Neutrophil (primary cell): ENCODE measurements around the gene ARHGAP23.
"Not testable (repeated sequence)": the region's sequence is repeated elsewhere in the genome, so short reads cannot be mapped to it uniquely, and the experiment has no call there.

Experiments used
- H3K27ac ChIP-seq: fragments of 200-600 bp; sonication (generic); 2 replicates; pipeline ENCODE4 v1.5.1; 2016; ENCODE audit warnings: mild to moderate bottlenecking, moderate library complexity
- H3K27me3 ChIP-seq: fragments of 200-600 bp; sonication (generic); 2 replicates; pipeline ENCODE4 v1.6.0; 2016; ENCODE audit warnings: mild to moderate bottlenecking
- H3K36me3 ChIP-seq: fragments of 200-600 bp; sonication (generic); 2 replicates; pipeline ENCODE4 v1.5.1; 2017
- H3K4me1 ChIP-seq, 2 experiments: fragments of 200-600 bp in 1 of 2; sonication (generic) in 1 of 2; 1 replicate in 1 of 2; 2 replicates in 1 of 2; pipeline versions ENCODE4 v1.5.1 to v1.6.1; 2013 to 2016; ENCODE audit warnings: low read depth in 1 of 2, low read length in 1 of 2, mild to moderate bottlenecking in 1 of 2, moderate library complexity in 1 of 2; ENCODE audit not compliant: control insufficient read depth in 1 of 2, insufficient read depth in 1 of 2
- H3K4me3 ChIP-seq, 2 experiments: fragments of 200-600 bp in 1 of 2; sonication (generic) in 1 of 2; 1 replicate in 1 of 2; 2 replicates in 1 of 2; pipeline ENCODE4 v1.5.1; 2013 to 2016; ENCODE audit warnings: low read depth in 1 of 2, low read length in 1 of 2, mild to moderate bottlenecking in 1 of 2, moderate library complexity in 1 of 2
- H3K9me3 ChIP-seq: fragments of 200-600 bp; sonication (generic); 2 replicates; pipeline ENCODE4 v1.5.1; 2016
- TF ChIP-seq, protein P1 (sequence below): fragments of 200-600 bp; sonication (generic); IDR thresholded peaks from 2 replicates; pipeline ENCODE4 v1.5.1; 2016; ENCODE audit warnings: antibody characterized with exemption

Gene ARHGAP23

DNA sequence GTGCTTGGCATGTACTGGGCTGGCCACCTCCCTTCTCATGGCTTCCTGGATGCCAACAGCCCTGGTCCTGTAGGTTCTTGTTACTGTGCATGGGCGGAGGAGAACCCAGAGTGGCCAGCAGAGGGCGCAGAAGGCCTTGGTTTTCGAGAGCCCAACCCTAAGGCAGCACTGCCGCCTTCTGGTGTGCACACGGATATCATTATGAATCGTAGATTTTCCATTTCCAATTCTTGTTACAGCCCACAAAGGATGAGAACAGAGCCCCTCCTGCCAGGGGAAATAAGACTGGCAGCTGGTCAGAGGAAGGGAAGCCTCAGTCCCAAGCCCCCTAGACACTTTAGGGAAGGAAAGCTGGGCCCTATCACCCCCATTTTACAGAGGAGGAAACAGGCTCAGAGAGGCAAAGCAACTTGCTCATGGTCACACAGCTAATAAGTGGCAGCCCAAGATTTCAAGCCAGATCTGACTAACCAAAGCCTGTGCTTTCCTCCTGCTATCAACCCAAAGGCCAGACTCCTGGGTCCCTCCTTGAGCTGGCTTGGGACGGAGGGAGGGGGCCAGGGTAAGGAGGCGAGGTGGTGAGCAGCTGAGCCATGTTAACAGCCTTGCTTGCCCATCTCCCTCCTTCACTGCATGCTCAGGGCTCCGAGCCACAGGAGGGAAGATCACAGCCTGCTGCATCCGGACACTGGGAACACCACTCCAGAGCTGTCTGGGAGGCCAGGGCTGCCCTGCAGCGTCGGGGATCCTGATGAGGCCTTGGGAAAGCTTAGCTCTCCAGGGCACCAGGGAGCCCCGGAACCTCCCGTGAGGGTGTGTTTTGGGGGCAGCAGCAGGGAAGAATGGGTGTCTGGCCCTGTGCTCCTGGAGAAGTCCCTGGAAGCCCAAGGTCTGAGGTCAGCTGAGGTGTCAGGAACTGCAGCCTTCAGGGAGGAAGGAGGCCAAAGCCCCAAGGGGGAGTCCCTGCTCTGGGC lies 64.1 kb downstream of the ARHGAP23 start:
- TF ChIP-seq, protein P1, sequence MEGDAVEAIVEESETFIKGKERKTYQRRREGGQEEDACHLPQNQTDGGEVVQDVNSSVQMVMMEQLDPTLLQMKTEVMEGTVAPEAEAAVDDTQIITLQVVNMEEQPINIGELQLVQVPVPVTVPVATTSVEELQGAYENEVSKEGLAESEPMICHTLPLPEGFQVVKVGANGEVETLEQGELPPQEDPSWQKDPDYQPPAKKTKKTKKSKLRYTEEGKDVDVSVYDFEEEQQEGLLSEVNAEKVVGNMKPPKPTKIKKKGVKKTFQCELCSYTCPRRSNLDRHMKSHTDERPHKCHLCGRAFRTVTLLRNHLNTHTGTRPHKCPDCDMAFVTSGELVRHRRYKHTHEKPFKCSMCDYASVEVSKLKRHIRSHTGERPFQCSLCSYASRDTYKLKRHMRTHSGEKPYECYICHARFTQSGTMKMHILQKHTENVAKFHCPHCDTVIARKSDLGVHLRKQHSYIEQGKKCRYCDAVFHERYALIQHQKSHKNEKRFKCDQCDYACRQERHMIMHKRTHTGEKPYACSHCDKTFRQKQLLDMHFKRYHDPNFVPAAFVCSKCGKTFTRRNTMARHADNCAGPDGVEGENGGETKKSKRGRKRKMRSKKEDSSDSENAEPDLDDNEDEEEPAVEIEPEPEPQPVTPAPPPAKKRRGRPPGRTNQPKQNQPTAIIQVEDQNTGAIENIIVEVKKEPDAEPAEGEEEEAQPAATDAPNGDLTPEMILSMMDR, result peak; percentile 43
- not testable (repeated sequence) for H3K36me3 ChIP-seq, H3K27ac ChIP-seq

DNA sequence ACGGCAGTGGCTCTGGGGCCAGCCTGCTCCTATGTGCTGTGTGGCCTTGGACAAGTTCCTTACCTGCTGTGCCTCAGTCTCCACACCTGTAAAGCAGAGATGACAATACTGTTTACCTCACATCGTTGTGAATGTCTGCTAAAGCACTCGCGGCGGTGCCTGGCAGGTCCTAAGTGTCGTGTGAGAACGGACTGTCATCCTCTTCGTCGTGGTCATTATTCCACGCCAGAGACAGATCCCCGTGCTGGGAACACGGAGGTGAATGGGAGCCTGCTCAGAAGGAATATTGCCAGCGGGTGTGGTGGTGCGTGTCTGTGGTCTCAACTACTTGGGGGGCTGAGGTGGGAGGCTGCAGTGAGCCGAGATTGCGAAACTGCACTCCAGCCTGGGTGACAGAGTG lies 65.9 kb downstream of the ARHGAP23 start:
- H3K27me3 ChIP-seq, H3K9me3 ChIP-seq, H3K36me3 ChIP-seq, H3K27ac ChIP-seq, H3K4me3 ChIP-seq, H3K4me1 ChIP-seq: not testable (repeated sequence)

More for the DNA sequence above, 64.1 kb downstream of the ARHGAP23 start:
- H3K4me3 ChIP-seq, H3K27me3 ChIP-seq, H3K4me1 ChIP-seq, H3K9me3 ChIP-seq: not testable (repeated sequence)

DNA sequence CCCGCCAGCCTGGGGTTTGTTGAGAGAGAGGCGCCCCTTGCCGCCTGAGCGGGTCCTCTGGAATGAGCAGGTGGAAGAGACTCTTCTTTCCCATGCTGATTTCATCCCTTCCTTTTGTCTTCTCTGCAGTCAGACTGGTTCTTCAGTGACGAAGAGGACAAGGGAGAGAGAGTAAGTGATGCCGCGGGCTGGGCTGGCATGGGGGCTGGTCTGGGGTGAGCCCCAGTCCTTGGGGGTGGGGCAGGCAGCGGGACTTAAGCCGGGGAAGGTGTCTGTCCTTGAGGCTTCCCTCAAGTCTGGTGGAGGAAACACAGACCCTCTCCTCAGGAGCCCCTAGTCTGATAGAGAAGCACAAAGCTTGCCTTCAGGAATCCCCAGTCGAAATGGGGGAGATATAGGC lies 69.4 kb downstream of the ARHGAP23 start:
- not testable (repeated sequence) for H3K27me3 ChIP-seq, H3K36me3 ChIP-seq, H3K4me1 ChIP-seq, H3K27ac ChIP-seq, H3K4me3 ChIP-seq, H3K9me3 ChIP-seq

DNA sequence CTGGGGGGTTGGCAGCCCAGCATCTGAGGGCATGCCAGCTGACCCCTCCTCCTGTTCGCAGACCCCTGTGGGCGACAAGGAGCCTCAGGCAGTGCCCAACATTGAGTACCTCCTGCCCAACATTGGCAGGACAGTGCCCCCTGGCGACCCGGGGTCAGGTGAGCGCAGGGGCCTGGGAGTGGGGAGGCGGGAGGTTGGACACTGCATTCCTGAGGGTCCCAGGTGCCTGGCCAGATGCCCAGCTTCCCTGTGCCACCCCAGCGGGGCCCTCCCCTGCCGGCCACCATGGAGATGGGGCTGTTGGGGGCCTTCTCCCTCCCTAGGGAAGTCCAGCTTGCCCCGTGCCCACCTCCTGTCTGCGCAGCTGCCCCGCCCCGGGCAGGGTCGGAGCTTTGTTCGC lies 70.1 kb downstream of the ARHGAP23 start:
- no peaks in the 10 kb centered on the region for H3K4me1 ChIP-seq
- TF ChIP-seq, protein P1, result no peak
- no peaks in the 10 kb centered on the region for H3K9me3 ChIP-seq
- H3K36me3 ChIP-seq, result no peaks in the 10 kb centered on the region
- no peak overlapping the region for H3K4me3 ChIP-seq
- H3K27ac ChIP-seq, result no peak overlapping the region
- no peaks in the 10 kb centered on the region for H3K27me3 ChIP-seq

DNA sequence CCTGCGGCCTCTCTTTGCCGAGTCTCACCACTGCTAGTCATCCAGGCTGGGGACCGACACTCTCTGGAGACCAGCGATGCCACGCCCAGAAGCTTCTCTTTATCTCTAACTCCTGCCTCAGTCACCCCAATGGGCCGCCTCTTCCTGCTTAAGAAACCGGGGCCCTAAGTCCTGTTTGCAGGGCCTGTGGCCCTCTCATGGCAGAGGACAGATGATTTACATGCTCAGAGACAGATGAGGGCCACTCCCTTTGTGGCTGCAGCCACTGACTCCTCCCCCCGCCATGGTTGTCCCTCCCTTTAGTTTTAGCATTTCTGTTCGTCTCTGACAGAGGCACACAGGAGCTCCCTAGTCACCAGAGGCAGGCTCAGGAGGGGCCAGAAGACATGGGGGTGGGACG lies 71.0 kb downstream of the ARHGAP23 start:
- not testable (repeated sequence) for H3K27me3 ChIP-seq, H3K27ac ChIP-seq, H3K4me3 ChIP-seq, H3K9me3 ChIP-seq, H3K4me1 ChIP-seq, H3K36me3 ChIP-seq

DNA sequence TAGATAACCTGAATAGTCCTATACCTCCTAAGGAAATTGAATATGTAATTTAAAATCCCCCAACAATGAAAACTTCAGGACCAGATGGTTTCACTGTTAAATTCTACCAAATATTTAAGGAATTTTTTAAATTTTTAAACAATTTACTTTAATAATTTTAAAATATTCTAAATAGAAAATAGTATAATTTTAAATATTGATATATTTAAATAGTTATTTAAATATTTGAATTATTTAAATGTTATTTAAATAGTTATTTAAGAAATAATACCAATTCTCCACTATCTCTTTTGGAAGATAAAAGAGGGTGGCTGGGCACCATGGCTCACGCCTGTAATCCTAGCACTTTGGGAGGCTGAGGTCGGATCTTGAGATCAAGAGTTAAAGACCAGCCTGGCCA lies 73.5 kb downstream of the ARHGAP23 start:
- not testable (repeated sequence) for H3K4me1 ChIP-seq, H3K4me3 ChIP-seq, H3K36me3 ChIP-seq, H3K27ac ChIP-seq, H3K27me3 ChIP-seq, H3K9me3 ChIP-seq

DNA sequence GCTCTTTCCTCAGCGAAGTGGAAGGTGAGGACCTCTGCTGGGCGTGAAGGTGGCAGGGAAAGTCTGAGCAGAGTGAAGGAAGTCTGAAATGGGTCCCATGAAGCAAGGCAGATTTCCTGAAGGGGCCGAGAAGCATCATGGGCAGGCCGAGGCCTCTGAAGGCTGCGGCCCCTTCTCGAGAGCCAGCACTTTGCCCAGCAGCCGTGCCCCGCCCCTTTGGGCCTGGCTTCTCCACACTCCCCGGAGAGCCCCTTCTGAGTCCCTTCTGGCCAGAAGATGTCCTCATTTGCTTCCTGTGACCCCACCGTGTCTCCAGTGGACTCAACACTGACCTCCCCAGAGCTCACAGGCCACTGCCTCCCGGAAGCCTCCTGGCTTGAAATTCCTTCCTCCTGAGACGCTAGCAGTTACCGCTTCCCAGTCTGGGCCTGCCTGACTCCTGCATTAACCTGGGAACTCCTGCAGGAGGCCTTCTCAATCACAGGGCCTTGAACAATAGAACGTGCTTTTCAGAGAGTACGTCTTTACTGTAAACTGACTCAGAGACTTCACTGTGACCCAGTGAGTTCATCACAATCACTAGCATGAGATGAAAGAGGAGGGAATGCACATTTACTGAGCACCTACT lies 75.1 kb downstream of the ARHGAP23 start:
- H3K4me3 ChIP-seq, H3K9me3 ChIP-seq, H3K36me3 ChIP-seq, H3K27ac ChIP-seq, H3K4me1 ChIP-seq: not testable (repeated sequence)
- H3K27me3 ChIP-seq, result peaks cover 10% of the 10 kb centered on the region

DNA sequence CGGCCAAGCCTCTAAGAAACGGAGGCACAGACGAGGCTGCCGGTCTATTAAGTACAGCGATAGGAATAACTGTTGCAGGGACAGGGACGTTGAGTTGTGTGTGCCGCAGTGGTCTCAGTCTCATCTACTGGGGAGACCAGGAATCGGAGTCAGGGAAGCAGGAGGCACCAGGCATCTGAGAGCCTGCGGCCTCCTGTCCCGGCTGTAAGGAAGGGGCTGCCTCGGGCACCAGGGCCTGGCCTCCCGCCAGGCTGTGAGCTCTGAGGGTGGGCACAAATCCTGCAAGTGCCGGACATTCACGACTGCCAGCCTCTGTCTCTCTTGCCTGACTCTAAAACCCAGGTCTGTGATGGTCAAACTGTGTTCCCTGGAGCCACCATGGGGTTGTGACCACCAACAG lies 76.0 kb downstream of the ARHGAP23 start:
- Histone ChIP-seq H3K4me3 (no peak overlapping the region), H3K27ac (no peak overlapping the region), H3K4me1 (no peaks in the 10 kb centered on the region), H3K36me3 (no peaks in the 10 kb centered on the region), H3K9me3 (no peaks in the 10 kb centered on the region), H3K27me3 (peaks cover 18% of the 10 kb centered on the region)
- TF ChIP-seq, protein P1, result no peak
